ENCODE measurements around the gene FSD1.

FSD1 gene

GRCh38 chr19:4366666-4367335 is 62.4 kb downstream of the FSD1 start:
- no peak for DNase-seq

DNA sequence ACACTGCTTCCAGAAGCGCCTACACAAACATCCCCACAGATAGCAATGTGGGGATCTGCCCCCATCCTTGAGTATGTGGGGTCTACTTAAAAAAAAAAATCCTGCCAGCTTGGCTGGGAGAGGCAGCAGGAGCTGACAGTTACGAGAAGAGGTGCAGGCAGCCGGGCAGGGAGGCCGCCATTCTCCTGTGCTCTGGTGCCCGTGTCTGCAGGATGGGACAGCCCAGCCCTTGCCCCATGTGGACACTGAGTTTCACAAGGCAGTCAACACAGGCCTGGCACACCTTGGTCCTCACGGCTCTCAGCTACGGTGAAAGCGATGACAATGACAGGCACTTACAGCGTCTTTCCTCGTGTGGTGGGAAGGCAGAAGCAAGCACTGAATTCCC is 62.9 kb downstream of the FSD1 start:
- no peak for DNase-seq

- DNase-seq, result peak; percentile 56
Observed at GRCh38 chr19:4367781-4368127, 63.4 kb downstream of the FSD1 start.

DNA sequence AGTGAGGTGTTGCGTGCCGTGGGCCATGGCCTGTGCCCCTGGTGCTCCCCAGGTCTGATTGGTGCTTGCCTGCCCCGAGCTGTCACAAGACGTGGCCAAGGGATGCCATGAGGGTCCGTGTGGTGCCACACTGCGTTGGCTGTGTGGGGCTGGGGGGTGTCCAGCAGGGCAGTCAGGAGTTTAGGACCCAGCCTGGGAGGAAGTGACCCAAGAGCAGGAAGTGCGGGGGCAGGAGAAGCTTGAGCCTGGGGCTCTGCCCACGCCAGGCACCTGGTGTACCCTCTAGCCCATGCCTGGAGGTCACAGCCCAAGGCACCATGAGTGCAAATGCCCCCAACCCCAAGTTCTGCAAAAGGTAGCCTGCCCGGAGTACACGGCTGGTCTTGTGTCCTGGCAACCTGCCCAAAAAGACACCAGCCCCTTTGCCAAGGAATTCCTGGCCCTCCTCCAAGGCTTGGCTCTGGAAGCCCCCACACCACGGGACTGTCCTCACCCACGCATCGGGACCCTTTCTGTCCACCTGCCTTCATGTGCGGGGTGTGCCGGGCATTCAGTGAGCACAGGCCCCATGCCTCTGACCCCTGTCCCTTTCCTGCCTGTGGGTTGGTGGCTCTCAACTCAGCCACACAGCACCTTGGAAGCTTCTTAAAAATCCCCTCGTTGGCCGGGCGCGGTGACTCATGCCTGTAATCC is 63.9 kb downstream of the FSD1 start:
- peak; percentile 50 for DNase-seq

GRCh38 chr19:4369109-4369887 is 64.9 kb downstream of the FSD1 start:
- DNase-seq, result peak; percentile 86

GRCh38 chr19:4369888-4370260 is 65.5 kb downstream of the FSD1 start:
- DNase-seq, result peak; percentile 79

- DNase-seq, result no peak
Observed at GRCh38 chr19:4370418-4371041, 66.1 kb downstream of the FSD1 start.

- DNase-seq, result no peak
Observed at GRCh38 chr19:4371247-4372164, 67.1 kb downstream of the FSD1 start.

DNA sequence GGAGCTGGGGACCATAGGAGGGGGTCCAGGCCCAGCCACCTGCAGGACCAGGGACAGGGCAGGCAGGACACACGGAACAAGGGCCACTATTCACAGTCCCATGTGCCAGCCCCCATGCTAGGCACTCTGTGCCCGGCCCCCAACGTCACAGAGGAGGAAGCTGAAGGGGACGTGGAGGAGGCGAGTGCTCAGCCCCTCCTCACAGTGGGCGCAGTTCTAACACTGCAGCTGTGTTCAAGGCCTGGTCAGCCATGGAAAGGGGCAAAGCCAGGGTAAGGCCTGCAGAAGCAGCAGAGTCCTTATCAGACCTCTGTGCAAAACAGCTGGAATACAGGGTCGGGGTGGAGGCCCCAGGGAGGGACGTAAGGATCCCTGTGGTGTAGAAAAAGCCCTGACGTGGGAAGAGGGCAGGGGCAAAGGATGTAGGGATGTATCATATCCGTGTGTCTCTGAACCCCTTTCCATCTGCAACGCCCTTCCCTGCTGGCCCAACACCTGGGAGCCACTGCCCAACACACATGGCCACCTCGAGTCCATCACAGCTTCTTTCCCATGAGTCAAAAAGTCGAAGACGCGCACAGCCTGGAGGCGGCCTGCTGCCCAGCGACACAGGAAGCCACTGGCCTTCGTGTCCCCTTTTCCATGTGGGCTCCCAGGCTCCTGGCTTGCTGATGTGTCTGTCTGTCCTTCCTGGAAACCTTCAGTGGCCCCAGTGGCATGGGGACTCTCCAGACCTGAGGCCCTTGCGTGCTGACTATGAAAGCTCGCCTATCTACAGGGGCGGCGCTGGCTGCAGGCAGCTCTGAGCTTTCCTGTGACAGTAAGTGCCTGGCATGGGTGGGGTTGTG is 68.0 kb downstream of the FSD1 start:
- no peak for DNase-seq

- DNase-seq, result no peak
Observed at GRCh38 chr19:4373013-4373367, 68.6 kb downstream of the FSD1 start.
